GM04504 (cell line): ENCODE measurements around the gene HSD17B8.
A peak's percentile ranks its signal among the peaks of the same experiment; 100 is the strongest.
"Not testable (repeated sequence)": the region's sequence is repeated elsewhere in the genome, so short reads cannot be mapped to it uniquely, and the experiment has no call there.

ENCODE experiments used
- DNase-seq: peaks from one replicate; pipeline ENCODE4 v3.0.0-alpha.2; 2012; ENCODE audit warnings: low read depth

HSD17B8 gene

DNA sequence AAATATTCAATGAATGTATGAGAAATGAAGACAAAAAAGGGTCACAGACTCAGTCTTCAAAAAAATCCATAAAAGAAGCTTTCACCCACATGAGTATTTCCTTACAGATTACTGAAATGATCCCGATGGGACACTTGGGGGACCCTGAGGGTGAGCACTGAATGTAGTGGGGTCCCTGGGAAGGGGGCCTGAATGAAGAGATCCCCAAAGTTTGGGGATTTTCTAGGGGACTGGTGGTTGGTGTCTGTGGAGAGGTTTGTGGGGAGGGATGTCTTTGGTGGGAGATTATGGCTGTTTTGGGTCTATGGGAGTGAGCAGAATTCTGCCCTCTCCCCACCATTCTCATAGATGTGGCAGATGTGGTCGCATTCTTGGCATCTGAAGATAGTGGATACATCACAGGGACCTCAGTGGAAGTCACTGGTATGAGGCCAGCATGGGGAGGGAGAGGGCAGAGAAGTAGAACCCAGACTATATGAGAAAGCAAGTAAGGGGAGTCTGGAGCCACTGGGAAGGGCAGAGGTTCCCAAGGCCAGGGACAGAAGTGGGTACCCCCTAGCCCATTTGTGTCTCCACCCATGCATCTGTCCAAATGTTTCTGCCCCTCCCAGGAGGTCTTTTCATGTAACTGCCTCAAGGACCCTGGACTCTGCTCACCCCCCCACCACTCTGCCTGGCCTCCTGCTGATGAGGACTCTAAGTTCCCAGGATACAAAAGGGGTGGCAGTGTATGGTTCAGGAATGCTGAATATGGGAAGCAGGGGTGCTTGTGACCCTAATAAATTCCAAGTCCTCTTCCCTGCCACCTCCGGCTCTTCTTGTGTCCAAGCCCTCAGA is 1.8 kb downstream of the HSD17B8 start:
- DNase-seq = no peak

DNA sequence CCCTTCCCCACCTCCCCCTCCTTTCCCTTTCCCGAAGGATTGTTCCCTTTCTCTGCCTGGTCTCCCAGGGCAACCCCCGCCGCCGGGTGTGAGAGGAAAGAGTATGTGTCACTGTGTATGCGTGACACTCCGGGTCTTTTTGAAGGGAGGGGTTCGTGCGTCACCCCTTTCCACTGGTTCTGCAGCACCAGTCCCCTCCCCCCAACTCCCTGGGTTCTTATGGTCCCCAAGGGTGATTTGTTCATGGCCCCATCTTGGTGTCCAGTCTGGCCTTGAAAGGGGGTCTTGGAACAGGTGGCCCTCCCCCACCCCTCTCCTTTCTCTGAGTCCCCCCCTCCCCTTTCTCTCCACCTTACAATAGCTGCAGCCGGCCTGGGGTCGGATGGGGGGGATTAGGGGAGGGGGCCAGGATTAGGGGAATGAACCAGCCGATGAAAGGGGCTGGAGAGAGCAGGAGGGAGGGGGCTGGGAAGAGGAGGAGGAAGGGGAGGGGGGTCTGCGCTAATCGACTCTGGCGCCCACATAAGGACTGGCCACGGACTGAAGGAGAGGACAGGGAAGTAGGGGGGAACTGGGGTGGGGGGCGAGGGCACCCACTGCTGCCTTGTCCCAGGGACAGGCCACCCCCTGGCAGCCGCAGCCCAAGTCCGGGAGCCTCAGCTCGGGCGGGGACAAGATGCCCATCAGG is 2.6 kb downstream of the HSD17B8 start:
- DNase-seq = peak; percentile 58

DNA sequence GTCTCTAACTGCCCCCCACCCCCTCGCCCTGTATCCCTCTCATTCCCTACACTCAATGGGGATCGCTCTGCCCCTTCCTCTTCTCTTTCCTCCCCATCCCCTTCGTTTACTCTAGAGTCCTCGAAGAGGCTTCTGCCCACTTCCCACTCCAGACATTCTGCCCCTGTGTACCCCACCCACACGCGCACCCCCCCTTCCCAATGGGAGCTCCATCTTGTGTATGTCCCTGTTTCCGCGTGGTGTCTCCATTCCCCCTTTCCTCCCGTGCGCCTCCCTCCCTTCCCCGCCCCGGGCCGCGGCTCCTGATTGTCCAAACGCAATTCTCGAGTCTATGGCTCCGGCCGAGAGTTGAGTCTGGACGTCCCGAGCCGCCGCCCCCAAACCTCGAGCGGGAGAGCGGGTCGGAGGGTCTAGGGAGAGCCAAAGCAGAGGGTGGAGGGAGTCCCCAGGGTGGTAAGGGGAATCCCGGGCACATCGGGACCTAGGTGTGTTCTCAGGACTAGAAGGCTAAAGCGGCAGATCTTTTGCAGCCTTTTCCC is 3.2 kb downstream of the HSD17B8 start:
- no peak for DNase-seq

DNA sequence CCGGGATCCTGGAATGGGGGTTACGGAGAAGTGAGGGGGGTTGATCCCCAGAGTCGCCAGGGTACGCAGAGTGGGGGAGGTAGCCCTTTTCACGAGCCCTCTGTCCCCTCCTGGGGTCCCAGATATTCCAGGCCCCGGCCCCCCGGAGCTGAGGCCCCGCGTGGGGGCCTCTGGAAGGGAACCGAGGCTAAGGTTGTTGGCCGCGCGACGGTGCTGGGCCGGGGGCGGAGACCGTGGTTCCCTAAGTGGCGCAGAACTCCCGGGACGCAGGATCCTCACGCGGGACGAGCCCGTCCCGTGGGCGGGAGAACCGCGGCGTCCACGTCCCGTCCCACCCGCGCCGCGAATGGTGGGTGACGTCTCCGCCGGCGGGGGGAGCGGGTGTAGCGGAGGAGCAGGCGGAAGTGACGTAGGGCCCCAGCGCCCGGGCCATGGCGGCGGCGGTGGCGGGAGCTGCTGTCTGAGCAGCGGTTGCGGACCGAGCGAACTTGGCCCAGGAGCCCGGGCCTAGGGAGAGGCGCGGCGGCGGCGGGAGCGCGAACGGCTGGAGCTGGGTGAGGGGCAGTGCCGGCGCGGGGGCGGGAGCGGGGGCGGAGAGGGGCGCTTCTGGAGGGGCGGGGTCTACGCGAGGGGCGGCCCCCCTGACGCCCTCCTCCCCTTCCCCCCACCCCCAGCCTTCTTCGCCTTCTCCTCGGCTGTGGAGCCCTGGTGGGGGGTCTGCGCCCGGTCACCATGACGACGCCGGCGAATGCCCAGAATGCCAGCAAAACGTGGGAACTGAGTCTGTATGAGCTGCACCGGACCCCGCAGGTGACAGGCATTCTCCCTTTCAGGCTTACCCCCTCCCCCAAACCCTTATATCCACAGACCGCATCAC is 3.9 kb downstream of the HSD17B8 start, which contains the start of gene RING1:
Gene RING1, plus strand, starts transcription at position 410 of the 877 bp plus-strand sequence. Its CDS starts 323 bp downstream, at position 733.
- peak; percentile 62 for DNase-seq

DNA sequence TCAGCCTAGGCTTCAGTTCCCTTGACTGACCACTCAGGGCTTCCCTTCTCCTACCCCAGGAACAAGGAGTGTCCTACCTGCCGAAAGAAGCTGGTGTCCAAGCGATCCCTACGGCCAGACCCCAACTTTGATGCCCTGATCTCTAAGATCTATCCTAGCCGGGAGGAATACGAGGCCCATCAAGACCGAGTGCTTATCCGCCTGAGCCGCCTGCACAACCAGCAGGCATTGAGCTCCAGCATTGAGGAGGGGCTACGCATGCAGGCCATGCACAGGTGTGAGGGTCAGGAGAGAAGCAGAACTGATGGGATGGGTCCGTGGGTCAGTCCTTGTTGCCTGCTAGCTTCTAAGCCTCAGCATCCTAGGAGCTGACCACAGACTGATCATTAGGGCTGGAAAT is 5.4 kb downstream of the HSD17B8 start:
- DNase-seq = no peak

DNA sequence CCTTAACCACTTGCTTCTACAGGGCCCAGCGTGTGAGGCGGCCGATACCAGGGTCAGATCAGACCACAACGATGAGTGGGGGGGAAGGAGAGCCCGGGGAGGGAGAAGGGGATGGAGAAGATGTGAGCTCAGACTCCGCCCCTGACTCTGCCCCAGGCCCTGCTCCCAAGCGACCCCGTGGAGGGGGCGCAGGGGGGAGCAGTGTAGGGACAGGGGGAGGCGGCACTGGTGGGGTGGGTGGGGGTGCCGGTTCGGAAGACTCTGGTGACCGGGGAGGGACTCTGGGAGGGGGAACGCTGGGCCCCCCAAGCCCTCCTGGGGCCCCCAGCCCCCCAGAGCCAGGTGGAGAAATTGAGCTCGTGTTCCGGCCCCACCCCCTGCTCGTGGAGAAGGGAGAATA is 6.7 kb downstream of the HSD17B8 start:
- DNase-seq = no peak

DNA sequence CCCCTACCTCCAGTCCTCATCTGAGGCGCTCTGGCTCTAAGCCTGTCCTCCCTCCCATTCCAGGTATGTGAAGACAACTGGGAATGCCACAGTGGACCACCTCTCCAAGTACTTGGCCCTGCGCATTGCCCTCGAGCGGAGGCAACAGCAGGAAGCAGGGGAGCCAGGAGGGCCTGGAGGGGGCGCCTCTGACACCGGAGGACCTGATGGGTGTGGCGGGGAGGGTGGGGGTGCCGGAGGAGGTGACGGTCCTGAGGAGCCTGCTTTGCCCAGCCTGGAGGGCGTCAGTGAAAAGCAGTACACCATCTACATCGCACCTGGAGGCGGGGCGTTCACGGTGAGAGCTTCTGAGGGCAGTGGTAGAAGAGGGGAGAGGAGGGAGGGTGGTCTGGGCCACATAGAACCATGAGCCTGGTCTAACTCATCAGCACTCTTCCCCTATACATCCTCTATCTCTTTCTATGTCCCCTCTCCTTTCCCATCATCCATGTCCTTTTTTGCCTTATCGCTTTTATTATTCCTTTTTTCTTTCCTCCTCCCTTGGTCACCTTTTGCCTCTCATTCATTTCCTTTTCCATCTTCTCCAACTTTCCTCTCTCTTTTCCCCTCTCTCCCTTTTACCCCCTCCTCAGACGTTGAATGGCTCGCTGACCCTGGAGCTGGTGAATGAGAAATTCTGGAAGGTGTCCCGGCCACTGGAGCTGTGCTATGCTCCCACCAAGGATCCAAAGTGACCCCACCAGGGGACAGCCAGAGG is 7.4 kb downstream of the HSD17B8 start:
- DNase-seq = no peak

DNA sequence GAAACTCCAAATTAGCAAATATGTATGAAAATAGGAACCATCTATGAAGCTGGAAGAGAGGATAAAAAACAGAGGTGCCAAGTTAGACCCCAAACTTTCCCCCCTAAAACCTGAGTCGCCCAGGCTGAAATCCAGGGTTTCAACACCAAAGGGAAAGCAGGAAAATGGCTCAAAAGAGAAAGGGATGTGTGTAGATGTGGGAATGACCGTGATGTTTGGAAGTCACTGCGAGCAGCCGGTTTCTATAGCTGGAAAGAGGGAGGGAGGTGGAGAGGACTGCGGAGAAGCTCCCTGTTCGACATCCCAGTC is 8.4 kb downstream of the HSD17B8 start:
- DNase-seq = no peak

DNA sequence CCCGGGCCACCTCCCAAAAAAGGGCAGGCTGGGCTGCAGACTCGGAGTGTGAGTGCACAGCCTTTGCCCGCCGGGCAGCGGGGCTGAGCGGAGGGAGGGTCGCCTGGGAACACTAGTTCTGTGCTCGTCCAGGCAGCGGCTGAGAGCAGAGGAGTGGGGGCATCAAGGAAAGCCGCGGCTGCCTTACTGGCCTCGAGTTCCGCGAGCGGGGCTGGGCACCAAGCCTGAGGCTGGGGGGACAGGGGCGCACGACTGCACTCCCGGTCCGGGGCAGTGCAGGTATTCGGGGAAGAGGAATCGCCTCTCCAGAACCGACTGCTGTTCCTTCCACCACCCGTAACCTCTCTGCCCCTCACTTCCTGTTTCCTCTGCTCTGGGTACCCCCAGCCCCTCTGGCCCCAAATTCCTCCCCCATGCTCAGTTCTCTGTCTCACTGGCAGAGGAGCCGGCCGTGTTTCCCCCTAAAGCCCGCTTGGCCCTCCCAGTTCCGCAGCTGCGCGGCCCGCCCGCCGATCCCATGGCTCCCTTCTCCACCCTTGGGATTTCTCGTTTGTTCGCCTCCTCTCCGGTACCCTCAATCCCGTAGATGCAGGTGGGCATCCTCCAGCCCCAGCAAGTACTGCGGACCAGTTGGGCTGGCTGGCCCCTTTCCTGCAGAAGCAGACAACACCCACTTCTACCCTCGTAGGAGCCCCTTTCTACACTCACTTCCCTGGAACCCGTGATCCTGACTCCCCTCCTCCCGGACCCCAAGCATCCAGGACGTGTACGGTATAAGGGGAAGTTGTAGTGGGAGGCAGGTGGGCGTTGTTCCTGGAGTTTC is 8.9 kb downstream of the HSD17B8 start:
- no peak for DNase-seq

DNA sequence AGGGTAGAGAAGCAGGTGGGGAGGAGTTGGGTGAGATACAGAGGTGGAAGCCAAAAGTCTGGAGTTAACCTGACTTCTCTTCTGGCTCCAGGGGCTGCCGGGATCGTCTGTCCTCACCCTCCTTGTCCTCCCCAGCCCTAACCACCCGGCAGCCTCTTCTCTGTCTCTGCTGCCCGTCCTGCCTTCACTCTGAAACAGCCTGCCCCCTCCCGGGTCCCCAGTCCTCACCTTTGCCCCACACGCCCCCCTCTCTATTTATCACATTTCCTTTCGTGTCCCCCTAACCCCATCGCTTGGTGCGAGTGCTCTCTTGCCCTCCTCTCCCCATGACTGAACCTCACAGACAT is 9.5 kb downstream of the HSD17B8 start:
- no peak for DNase-seq

DNA sequence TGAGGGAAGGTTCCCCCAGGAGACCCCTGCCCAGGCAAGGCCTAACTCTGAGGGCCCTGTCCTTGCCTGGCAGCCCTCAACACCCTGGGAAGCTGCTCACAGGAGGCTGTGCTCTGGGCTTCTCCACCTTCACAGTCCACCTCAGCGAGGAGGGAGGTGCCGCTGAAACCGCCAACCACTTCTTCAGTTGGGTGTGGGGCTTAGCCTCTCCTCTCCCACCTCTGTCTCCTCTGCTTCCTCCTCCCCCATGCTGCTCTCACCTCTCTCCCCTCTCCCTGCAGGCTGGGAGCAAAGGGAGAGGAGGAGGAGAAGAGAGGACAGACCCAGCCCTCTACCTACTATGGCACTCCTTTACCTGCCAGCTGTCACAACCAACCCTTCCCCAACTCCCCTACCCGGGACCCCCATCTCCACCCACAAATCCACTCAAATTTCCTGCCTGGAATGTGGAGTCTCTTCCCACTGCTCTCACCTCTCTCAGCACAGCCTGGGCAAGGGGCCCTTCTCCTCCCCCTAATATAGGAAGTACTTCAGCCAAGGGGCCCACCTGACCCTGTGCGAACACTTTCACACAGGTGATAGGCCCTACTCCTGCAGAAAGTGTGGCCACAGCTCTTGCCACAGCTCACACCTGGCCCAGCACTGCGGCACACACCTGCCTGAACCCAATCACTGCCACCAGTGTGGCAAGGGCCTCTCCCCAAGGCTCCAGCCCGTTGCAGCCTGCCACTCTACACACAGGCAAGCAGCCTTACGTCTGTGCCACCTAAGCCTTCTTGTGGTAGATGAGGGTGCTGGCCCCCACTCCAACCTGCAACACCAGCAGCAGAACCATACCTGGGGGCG is 11.0 kb downstream of the HSD17B8 start:
- DNase-seq = no peak

DNA sequence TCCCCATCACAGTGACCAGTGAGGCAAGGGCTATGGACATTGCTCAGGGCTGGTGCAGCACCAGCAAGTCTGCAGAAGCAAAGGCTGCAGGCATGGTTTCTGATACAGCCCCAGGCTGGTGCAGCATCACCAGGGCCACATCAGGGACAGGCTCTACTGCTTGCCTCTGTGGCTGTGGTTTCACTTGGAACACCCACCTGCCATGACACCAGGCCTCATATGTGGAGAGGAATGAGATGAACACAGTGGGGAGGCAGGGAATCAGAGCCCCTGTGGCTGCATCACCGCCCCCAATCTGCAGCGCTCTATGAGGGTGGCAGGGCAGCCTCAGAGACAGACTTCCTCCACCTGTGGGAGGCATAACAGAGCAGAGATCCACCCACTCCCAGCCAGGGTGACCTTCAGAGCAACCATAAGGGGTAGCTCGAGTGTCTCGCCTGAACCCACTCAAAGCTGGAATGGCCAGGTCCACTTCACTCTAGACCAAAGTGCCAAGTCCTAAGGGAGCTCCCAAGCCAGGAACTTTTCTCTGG is 11.7 kb downstream of the HSD17B8 start:
- no peak for DNase-seq

DNA sequence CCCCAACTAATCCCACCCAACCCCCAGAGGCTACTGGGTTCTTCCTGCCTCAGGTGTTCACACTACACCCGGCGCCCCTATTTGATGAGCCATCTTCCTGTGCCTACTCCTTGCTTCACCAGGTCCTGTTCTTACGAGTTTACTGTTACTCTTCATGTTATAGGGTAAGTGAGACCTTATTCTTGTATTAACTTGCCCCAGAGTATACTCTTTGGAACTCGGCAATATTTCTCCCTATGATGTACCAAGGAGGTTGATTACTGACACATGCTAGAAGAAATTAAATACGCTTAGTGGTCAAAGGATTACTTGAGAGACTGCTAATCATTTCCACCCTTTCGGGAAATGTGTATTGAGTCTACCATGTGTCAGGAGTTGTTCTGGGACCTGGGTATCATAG is 12.8 kb downstream of the HSD17B8 start:
- DNase-seq = no peak

DNA sequence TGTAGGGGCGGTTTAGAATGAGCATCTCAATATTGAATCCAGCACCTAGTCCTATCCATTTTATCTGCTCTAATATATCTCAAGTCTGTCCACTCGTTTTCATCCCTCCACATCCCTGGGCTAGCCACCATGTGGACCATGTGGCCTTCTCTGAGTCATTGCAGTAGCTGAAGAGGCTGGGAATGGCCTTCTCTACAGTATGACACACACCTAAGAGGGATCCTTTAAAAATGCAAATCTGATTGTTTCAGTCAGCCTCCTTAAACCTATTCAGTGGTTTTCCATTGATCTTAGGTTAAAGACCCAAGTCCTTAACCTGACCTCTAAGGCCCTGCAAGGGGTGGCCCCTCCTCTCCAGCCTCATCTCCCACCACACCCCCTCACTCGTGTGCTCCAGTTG is 13.2 kb downstream of the HSD17B8 start:
- DNase-seq = no peak

DNA sequence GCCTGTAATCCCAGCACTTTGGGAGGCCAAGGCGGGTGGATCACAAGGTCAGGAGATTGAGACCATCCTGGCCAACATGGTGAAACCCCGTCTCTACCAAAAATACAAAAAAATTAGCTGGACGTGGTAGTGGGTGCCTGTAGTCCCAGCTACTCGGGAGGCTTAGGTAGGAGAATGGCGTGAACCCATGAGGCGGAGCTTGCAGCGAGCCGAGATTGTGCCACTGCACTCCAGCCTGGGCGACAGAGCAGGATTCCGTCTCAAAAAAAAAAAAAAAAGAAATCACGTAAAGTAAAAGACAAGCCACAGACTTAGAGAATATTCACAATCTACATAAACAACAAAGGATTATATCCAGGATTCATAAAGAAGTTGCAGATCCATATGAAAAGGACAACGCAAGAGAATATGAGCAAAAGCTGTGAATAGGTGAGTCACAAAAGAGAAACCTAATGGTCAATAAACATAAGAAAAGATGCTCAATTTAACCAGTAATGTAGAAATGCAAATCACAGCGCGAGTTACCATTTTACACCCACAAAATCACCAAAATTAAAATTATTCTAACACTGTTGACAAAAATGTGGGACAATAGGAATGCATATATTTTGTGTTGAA is 22.2 kb downstream of the HSD17B8 start:
- not testable (repeated sequence) for DNase-seq

DNA sequence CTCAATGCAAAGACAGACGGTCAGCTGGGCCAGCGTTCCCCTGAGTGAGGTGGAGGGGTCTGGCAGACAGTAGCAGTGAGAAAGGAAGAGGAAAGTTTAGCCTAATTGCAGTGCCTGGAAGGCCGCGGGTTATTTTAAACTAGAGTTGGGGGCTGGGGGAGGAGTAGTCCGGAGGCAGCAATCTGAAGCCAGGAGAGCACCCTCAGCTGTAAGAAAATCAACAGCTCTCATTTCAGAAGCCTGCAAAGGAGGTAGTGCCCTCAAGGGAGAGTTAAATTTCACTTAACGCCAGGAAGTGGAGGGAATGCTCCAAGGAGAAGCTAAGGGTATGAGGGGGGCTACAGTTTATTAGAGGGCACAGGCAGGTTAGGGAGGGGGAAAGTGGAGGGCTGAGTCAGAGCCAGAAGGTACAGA is 30.8 kb downstream of the HSD17B8 start:
- no peak for DNase-seq

DNA sequence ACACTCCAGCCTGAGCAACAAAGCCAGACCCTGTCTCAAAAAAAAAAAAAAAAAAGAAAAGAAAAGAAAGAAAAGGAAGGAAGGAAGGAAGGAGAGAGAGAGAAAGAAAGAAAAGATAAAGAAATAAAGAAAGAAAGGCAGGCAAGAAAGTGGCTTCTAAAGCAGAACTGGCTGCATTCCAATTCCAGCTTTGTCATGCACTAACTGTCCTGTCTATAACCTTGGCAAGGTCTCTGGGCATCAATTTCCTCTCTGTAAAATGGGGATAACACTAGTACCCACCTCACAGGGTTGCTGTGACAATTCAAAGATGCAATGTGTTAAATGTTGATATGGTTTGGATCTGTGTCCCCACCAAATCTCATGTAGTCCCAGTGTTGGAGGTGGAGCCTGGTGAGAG is 31.9 kb downstream of the HSD17B8 start:
- DNase-seq = no peak

DNA sequence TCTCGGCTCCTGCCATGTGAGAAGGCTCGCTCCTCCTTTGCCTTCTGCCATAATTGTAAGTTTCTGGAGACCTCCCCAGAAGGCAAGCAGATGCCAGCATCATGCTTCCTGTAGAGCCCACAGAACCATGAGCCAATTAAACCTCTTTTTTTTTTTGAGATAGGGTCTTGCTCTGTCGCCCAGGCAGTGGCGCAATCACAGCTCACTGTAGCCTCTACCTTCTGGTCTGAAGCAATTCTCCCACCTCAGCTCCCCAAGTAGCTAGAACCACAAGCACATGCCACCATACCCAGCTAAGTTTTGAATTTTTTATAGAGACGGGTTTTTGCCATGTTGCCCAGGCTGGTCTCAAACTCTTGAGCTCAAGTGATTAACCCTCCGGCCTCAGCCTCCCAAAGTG is 32.4 kb downstream of the HSD17B8 start:
- no peak for DNase-seq

DNA sequence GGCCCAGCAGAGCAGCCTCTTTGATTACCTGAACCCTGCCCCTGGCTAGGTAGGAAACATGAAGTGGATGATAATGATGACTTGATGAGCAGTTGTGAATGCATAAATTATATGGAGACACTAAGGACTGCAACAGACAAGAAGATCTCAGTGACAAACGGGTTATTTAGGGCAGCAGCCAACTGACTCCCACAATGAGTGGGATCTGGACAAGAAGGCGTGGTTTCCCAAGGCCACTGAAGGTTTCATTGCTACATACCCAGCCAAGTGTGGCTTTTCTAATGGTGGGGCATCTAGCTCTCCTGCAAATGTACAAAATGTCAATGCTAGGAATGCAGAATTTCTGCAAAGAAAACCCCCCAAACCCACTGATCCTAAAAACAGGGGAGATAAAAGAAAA is 33.3 kb downstream of the HSD17B8 start:
- no peak for DNase-seq
